NCI-H2081 treated with DMSO at 0.1 percent for 48 hours (cell line): ENCODE data around the gene CTBS.
"Not testable (repeated sequence)": the region's sequence is repeated elsewhere in the genome, so short reads cannot be mapped to it uniquely, and the experiment has no call there.

ENCODE experiments used
- DNase-seq: peaks from one replicate; lab custom pipeline; 2025; lab: John Stamatoyannopoulos, UW

The CTBS gene

DNA sequence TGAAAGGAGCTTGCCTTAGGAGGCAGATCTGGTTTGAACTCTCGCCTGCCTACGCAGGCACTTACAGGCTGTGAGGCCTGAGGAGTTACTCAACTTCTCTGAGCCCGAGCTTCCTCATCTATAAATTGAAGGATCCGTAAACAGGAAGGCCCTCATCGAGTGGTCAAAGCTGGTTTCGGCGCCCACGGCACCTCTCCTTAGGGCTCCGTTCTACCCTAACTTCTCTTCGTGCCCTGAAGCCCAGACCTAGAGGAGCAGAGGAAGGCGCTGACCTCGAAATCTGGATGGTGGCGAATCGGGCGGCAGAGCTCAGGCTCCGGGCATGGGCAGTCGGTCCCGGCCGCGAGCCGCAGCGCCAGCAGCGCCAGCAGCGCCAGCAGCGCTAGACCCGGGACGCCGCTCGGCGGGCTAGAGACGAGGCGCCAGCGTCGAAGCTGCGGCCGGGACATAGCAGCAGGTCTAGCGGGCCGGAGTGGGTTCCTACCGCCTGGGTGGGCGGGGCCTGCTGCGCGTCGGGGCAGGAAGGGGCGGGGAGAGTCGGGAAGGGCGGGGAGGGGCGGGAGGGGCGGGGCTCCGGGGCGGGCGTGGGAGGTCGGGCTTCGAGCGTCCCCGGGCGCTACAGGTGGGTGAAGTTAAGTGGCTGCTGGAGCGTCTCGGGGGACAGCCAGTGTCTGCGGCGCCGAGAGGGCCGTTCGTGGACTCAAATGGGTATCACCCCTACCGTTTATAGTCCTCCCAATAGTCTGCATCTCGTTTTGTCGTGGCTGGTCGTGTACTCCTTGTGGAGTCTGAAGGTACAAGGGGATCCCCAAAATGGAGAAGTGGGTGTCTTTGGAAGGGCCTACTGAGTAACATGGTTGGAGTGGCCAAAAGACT, at the start of gene CTBS:
Gene CTBS, minus strand, starts transcription at position 474 of the 876 bp plus-strand sequence. Its CDS starts 25 bp downstream, at position 449.
- DNase-seq: peak; percentile 26

DNA sequence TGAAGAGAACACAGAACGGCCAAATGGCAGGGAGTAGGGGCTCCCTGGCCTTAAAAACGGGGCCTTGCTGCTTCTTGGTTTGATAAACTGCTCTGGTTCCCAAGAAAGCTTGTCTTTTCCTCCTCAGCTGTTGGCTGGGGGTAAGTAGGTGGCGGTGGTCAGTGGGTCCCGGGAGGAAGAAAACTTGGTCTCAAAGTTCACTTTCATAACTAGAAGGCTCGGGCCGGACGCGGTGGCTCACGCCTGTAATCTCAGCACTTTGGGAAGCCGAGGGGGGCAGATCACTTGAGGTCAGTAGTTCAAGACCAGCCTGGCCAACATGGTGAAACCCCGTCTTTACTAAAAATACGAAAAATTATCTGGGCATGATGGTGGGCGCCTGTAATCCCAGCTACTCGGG, 47.3 kb upstream of the CTBS start:
- no peak for DNase-seq

DNA sequence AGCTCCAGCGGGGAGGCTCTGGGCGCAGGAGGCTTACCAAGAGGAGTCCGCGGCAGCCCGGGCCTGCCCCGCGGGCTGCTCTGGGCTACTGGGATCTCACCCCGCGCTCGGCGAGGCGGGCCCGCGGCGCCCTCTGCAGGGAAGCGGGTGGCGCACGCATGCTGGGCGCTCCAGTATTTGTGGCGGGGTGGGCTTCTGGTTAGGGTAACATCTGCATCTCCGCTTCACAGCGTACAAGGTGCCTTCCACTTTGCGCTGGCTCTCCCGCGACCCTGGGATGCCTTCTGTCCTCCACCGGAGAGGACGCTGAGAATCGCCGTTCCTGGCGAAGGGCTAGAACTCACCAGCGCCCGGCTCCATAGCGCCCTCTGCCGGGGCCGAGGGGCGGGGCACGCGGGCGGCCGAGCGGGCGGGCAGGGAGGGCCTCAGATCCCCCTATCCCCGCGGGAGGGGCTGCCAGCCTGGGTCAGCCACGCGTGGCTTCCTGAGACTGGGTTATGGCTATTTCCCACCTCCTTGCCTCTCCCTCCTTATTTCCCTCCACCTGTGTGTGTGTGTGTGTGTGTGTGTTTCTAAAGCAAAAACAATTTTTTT, 46.6 kb upstream of the CTBS start:
- DNase-seq: peak; percentile 61

GRCh38 chr1:84619383-84620102, 45.3 kb upstream of the CTBS start:
- peak; percentile 68 for DNase-seq

DNA sequence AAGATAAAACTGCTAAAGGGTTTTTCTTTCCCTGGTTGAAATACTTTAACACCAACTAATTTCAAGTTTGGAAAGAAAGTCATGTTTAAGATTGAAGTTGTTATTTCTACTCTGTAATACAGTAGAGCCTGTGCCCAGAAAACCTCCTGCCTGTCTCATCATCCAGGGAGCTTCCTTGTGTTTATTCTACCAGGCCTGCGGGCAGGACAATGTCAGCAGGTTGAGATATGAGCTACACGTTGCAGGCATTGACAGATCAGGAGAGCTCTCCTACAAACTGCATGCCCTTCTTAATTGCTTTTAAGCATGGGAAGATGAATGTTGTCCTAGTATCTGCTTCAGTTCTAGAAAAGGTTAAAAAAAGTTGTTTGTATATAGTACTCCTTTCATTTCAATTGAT, 43.1 kb upstream of the CTBS start:
- DNase-seq: no peak

GRCh38 chr1:84615790-84616189, 41.5 kb upstream of the CTBS start:
- no peak for DNase-seq

GRCh38 chr1:84613887-84614286, 39.6 kb upstream of the CTBS start:
- no peak for DNase-seq

DNA sequence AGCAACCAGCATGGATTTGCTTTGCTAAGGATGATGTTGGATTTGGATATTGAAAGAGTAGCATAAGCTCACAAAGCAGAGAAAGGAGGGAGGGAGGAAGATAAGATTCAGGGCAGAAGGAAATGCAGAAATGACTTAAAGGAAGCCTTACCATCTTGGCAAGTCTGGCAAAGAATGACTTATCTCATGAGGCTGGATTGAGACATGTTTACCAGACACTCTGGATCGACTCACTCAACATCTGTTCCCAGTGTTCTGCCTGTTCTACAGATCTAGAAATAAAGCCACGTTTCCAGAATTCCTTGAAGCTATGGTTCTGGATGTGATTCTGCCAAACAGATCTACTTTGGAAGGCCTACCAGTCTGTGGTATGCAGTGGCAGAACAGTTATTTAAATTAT, 38.8 kb upstream of the CTBS start:
- no peak for DNase-seq

GRCh38 chr1:84611796-84612195, 37.6 kb upstream of the CTBS start:
- DNase-seq: no peak

GRCh38 chr1:84611091-84611490, 36.9 kb upstream of the CTBS start:
- no peak for DNase-seq

- DNase-seq: no peak
Measured at GRCh38 chr1:84606977-84607376, 32.7 kb upstream of the CTBS start.

GRCh38 chr1:84605157-84605556, 30.9 kb upstream of the CTBS start:
- DNase-seq: no peak

- no peak for DNase-seq
Measured at GRCh38 chr1:84603941-84604830, 29.9 kb upstream of the CTBS start.

DNA sequence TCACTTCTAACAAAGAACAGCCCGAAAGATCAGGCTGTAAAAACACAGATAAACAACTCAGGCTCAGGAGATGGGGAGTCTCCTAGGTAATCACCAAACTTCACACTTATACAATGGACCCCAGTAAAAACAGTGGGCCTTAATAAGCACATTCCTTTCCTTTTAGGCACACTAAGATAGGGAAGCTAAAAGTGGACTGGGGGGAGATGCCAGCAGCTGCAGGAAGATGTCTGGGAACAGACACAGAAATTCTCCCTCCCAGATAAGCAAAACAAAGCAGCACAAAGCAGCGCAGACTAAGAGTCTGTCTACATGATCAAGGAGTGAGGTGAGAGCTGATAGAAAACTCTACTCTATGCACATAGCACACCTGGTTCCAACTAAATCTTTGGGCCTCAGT, 29.0 kb upstream of the CTBS start:
- no peak for DNase-seq

DNA sequence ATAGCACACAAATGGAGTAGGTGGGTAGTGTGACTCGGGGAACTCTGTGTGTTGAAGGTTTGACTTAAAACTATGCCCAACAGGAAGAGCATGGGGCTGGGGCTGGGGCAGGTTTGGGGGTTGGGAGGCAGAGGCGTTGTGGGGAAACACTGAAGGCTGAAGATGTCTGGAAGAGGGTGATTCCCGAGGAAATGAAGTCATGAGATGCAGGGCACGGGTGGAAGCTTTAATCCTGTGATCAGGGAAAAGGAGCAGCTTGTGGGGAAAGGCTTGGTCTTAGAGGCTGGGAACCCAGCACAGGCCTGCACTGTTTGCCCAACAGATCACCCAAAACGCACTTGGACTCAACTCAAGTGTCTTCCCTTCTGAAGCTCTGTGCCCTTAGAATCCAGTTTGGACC, 26.6 kb upstream of the CTBS start:
- no peak for DNase-seq

- DNase-seq: no peak
Measured at GRCh38 chr1:84598846-84599741, 24.9 kb upstream of the CTBS start.

DNA sequence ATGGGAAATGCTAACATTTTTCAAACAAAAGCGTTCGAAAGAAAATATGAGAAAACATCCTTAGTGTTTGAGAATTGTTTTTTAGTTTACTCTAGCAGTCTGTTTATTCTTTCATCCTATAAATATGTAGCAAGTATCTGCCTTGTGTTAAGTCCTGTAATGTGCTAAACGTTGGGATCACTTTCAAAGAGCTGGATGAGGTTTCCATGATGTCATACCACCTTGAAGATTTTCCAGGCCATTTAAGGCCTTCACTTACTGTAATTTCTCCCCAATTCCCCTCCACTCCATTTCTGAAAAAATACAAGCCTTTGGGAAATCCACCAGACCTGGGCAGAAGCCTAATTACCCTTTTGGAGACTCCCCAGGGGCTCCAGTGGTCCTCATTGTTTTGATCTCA, 24.2 kb upstream of the CTBS start:
- no peak for DNase-seq

- DNase-seq: no peak
Measured at GRCh38 chr1:84597011-84597410, 22.8 kb upstream of the CTBS start.

- DNase-seq: not testable (repeated sequence)
Measured at GRCh38 chr1:84594959-84595358, 20.7 kb upstream of the CTBS start.

GRCh38 chr1:84587099-84587498, 12.9 kb upstream of the CTBS start:
- no peak for DNase-seq

- DNase-seq: no peak
Measured at GRCh38 chr1:84585803-84586202, 11.6 kb upstream of the CTBS start.
